Ovary (tissue), 9 donors: ENCODE data around the gene CHFR. TPM values are rescaled to one million over a fixed set of nuclear protein-coding genes. Genes with fewer than 3 reads are reported as not detected.

ENCODE experiments used
- DNase-seq, 5 donors: peaks; one replicate each; pipeline ENCODE4 v3.0.0-alpha.2; 2019 to 2020
- H3K27ac ChIP-seq, 2 donors: fragments of 200-600 bp; one replicate each; pipeline versions ENCODE4 v1.5.1 to v1.8.0; 2019 to 2022
- H3K27me3 ChIP-seq: fragments of 200-600 bp; one replicate; pipeline ENCODE4 v1.8.0; 2022
- H3K36me3 ChIP-seq: fragments of 200-600 bp; sonication (generic); one replicate; pipeline ENCODE4 v1.5.1; 2019
- H3K4me1 ChIP-seq: one replicate; pipeline ENCODE4 v1.8.1; 2013; ENCODE audit warnings: mild to moderate bottlenecking, moderate library complexity; ENCODE audit not compliant: insufficient read depth
- H3K4me3 ChIP-seq: fragments of 200-600 bp; sonication (generic); one replicate; pipeline ENCODE4 v1.5.1; 2017
- H3K9me3 ChIP-seq, 2 donors: fragments of 200-600 bp in 1 of 2; sonication (generic) in 1 of 2; one replicate each; pipeline versions ENCODE4 v1.5.1 to v1.8.1; 2013 to 2019; ENCODE audit warnings: mild to moderate bottlenecking in 1 of 2, moderate library complexity in 1 of 2
- CTCF ChIP-seq, 3 donors: fragments of 450-650 bp in 2 of 3; fragments of 200-600 bp in 1 of 3; IDR thresholded peaks; one replicate each; pipeline versions ENCODE4 v1.5.1 to v1.8.0; 2016 to 2022; ENCODE audit warnings: antibody characterized with exemption in 3 of 3, mild to moderate bottlenecking in 1 of 3
- EP300 ChIP-seq: sonication (generic); formaldehyde crosslinking; IDR thresholded peaks from one replicate; pipeline ENCODE4 v1.6.1; 2017; ENCODE audit warnings: antibody characterized with exemption
- POLR2A ChIP-seq: fragments of 450-650 bp; IDR thresholded peaks from one replicate; pipeline ENCODE4 v1.6.1; 2017; ENCODE audit warnings: antibody characterized with exemption, mild to moderate bottlenecking, moderate library complexity
- WGBS, 3 donors: extraction: QIAGEN DNeasy Blood & Tissue Kit in 1 of 3; methylation state at CpG; one replicate each; pipeline versions ENCODE4 v1.1.5 to v1.1.7; 2013 to 2017; 5-methylcytosine and 5-hydroxymethylcytosine counted together
- intact Hi-C, 4 donors: fragments of 100-400 bp; cut with DNase I; formaldehyde crosslinking; loops; one replicate each; pipeline versions ENCODE4 v1.11.0 to v1.15.1; 2022 to 2023
- polyA plus RNA-seq, 2 donors: library from polyadenylated mRNA; stranded (reverse); fragments of 200-250 nt in 1 of 2; fragments of 350-450 nt in 1 of 2; fragmentation: Illumina TruSeq in 1 of 2; extraction: RNeasy Lipid Tissue Mini Kit (QIAGEN cat#74804) in 1 of 2; gene quantifications; one replicate each; pipeline ENCODE4 v1.2.3, GENCODE V29; 2013 to 2014
- total RNA-seq, 7 donors: library from RNA; depleted of rRNA in 2 of 7; stranded (reverse); fragments of >200 nt in 2 of 7; fragmentation: NEBNext Ultra II Directional in 3 of 7; extraction: Animal tissue kit (Norgen Biotek cat#: 25700) in 3 of 7; gene quantifications; one replicate each; pipeline versions ENCODE4 v1.1.0 to v1.2.4, GENCODE V29; 2016 to 2023
- donor health status: DM: no; HTN: no; CAD: no; lungs with moderate emphysema.
- donor health status: DM: no; HTN: no; CAD: no.
- donor health status: Bipolar disorder and iron deficiency.
- donor health status: DM: yes; HTN: yes; CAD: no.
- donor health status: DM: no; HTN: no; CAD: no.
- donor health status: DM: yes; HTN: yes; CAD: no.

The CHFR gene
- total and polyA plus RNA-seq, 9 donors, result 11.7 to 36.4 (median 17.5) TPM

- intact Hi-C loops, result no loop called here
- Histone ChIP-seq H3K36me3 (no peaks in the 10 kb centered on the region), H3K4me3 (no peak overlapping the region), H3K27me3 (no peaks in the 10 kb centered on the region), H3K4me1 (peaks cover 4% of the 10 kb centered on the region), H3K9me3 (no peaks in the 10 kb centered on the region), H3K27ac (no peak overlapping the region)
- no peak for TF ChIP-seq POLR2A
- no peak for DNase-seq
- 89 to 93% (median 91%) methylated on average over 31 to 42 of the region's 42 CpGs for WGBS, 3 donors
These were observed 52.1 kb downstream of the CHFR start for GRCh38 chr12:132835076-132836025.

- Histone ChIP-seq H3K27me3 (no peaks in the 10 kb centered on the region), H3K4me1 (peaks cover 5% of the 10 kb centered on the region), H3K9me3 (no peaks in the 10 kb centered on the region), H3K27ac (no peak overlapping the region), H3K36me3 (no peaks in the 10 kb centered on the region), H3K4me3 (no peak overlapping the region)
- TF ChIP-seq EP300, result no peak
- no peak for TF ChIP-seq CTCF (IDR thresholded peaks at IDR 0.05)
- TF ChIP-seq POLR2A, result no peak
- intact Hi-C loops, result no loop called here
- WGBS, 3 donors, result 67 to 81% (median 68%) methylated on average over 5 of the region's 5 CpGs
- DNase-seq, result no peak
These were observed 53.2 kb downstream of the CHFR start for GRCh38 chr12:132834181-132834711.

- WGBS, 3 donors, result 90 to 93% (median 90%) methylated on average over 8 of the region's 8 CpGs
- no peak overlapping the region for H3K4me3 ChIP-seq
- no peak for DNase-seq
- no peak overlapping the region for H3K27ac ChIP-seq
- H3K9me3 ChIP-seq, result no peaks in the 10 kb centered on the region
- intact Hi-C loops, result no loop called here
- TF ChIP-seq EP300, result no peak
- no peak for TF ChIP-seq CTCF (IDR thresholded peaks at IDR 0.05)
- no peak for TF ChIP-seq POLR2A
- H3K4me1 ChIP-seq, result peaks cover 5% of the 10 kb centered on the region
- H3K27me3 ChIP-seq, result no peaks in the 10 kb centered on the region
- H3K36me3 ChIP-seq, result no peaks in the 10 kb centered on the region
These were observed 54.1 kb downstream of the CHFR start for GRCh38 chr12:132833341-132833740.

GRCh38 chr12:132831771-132832170, 55.6 kb downstream of the CHFR start:
- Histone ChIP-seq H3K9me3 (no peaks in the 10 kb centered on the region), H3K4me1 (peaks cover 6% of the 10 kb centered on the region), H3K4me3 (no peak overlapping the region), H3K36me3 (no peaks in the 10 kb centered on the region), H3K27ac (no peak overlapping the region), H3K27me3 (no peaks in the 10 kb centered on the region)
- intact Hi-C loops, result no loop called here
- DNase-seq, result no peak
- TF ChIP-seq EP300 (no peak), CTCF (IDR thresholded peaks at IDR 0.05) (no peak), POLR2A (no peak)
- 82 to 85% (median 84%) methylated on average over 11 of the region's 11 CpGs for WGBS, 3 donors
